H1 (cell line): ENCODE measurements around the gene HEATR9. TPM values are rescaled to one million over a fixed set of nuclear protein-coding genes. Genes with fewer than 3 reads are reported as not detected.

ENCODE experiments used
- BRCA1 ChIP-seq: IDR thresholded peaks from 2 replicates; pipeline ENCODE4 v1.6.1; 2012; ENCODE audit warnings: low read depth, low read length, improper control_type of control experiment
- CBX8 ChIP-seq: fragments of 300-800, 300-1000 bp; sonication (generic); IDR thresholded peaks from 2 replicates; pipeline ENCODE4 v1.7.1; 2016; ENCODE audit warnings: low read depth, low read length, borderline replicate concordance
- CEBPB ChIP-seq: IDR thresholded peaks from 2 replicates; pipeline ENCODE4 v1.6.1; 2012; ENCODE audit warnings: low read depth, low read length
- CTBP2 ChIP-seq: IDR thresholded peaks from 2 replicates; pipeline ENCODE4 v1.7.0; 2011; ENCODE audit warnings: borderline replicate concordance, mild to moderate bottlenecking, moderate library complexity, mixed read lengths, low read length; ENCODE audit not compliant: insufficient read depth, insufficient read length
- EZH2 ChIP-seq: fragments of 200-600 bp; sonication (generic); IDR thresholded peaks from 2 replicates; pipeline ENCODE4 v1.7.1; 2012; ENCODE audit warnings: low read depth, mild to moderate bottlenecking, moderate library complexity, low read length, inconsistent platforms; ENCODE audit not compliant: severe bottlenecking
- GABPA ChIP-seq: IDR thresholded peaks from 2 replicates; pipeline ENCODE4 v1.6.1; 2011; ENCODE audit warnings: mild to moderate bottlenecking, low read length, moderate library complexity, borderline replicate concordance; ENCODE audit not compliant: insufficient read depth
- GTF2F1 ChIP-seq: IDR thresholded peaks from 2 replicates; pipeline ENCODE4 v1.6.1; 2012; ENCODE audit warnings: low read depth, low read length, improper control_type of control experiment, borderline replicate concordance
- JUND ChIP-seq: IDR thresholded peaks from 2 replicates; pipeline ENCODE4 v1.6.1; 2011; ENCODE audit warnings: mild to moderate bottlenecking, improper control_type of control experiment, low read length
- MAFK ChIP-seq: IDR thresholded peaks from 2 replicates; pipeline ENCODE4 v1.6.1; 2012; ENCODE audit warnings: low read depth, mild to moderate bottlenecking, improper control_type of control experiment, low read length
- NANOG ChIP-seq: IDR thresholded peaks from 2 replicates; pipeline ENCODE4 v1.6.1; 2011; ENCODE audit warnings: low read length, low read depth, mild to moderate bottlenecking, inconsistent platforms; ENCODE audit not compliant: insufficient read depth, poor library complexity, severe bottlenecking
- NRF1 ChIP-seq: IDR thresholded peaks from 2 replicates; pipeline ENCODE4 v1.6.1; 2011; ENCODE audit warnings: mild to moderate bottlenecking, low read depth, low read length, improper control_type of control experiment
- PHF8 ChIP-seq: fragments of 200-600 bp; sonication (generic); conservative IDR thresholded peaks from 2 replicates; pipeline ENCODE4 v1.7.1; 2012; ENCODE audit warnings: low read depth, mild to moderate bottlenecking, inconsistent platforms, low read length, moderate library complexity
- POLR2A ChIP-seq, 2 experiments: IDR thresholded peaks; 1 replicate in 1 of 2; 2 replicates in 1 of 2; pipeline ENCODE4 v1.6.1; 2011; ENCODE audit warnings: low read depth in 2 of 2, low read length in 2 of 2, mild to moderate bottlenecking in 2 of 2; ENCODE audit errors: control extremely low read depth in 1 of 2
- POLR2AphosphoS5 ChIP-seq: IDR thresholded peaks from 2 replicates; pipeline ENCODE4 v1.6.1; 2011; ENCODE audit warnings: low read depth, low read length
- RAD21 ChIP-seq, 2 experiments: IDR thresholded peaks in 1 of 2; conservative IDR thresholded peaks in 1 of 2; 2 replicates each; pipeline ENCODE4 v1.6.1; 2011; ENCODE audit warnings: low read depth in 2 of 2, low read length in 2 of 2, improper control_type of control experiment in 1 of 2, inconsistent platforms in 1 of 2, mild to moderate bottlenecking in 1 of 2, moderate library complexity in 1 of 2
- RFX5 ChIP-seq: IDR thresholded peaks from 2 replicates; pipeline ENCODE4 v1.6.1; 2011; ENCODE audit warnings: low read depth, low read length, improper control_type of control experiment, borderline replicate concordance
- SAP30 ChIP-seq: fragments of 300-600 bp; sonication (generic); IDR thresholded peaks from 2 replicates; pipeline ENCODE4 v1.7.1; 2012; ENCODE audit warnings: low read length, moderate library complexity, mild to moderate bottlenecking, inconsistent platforms; ENCODE audit not compliant: insufficient read depth, insufficient replicate concordance
- SIRT6 ChIP-seq: IDR thresholded peaks from one replicate; pipeline ENCODE4 v1.7.1; 2012; ENCODE audit warnings: low read length, inconsistent platforms
- SRF ChIP-seq: IDR thresholded peaks from 2 replicates; pipeline ENCODE4 v1.6.1; 2011; ENCODE audit warnings: mild to moderate bottlenecking, low read depth, low read length, moderate library complexity
- TBP ChIP-seq: IDR thresholded peaks from 2 replicates; pipeline ENCODE4 v1.6.1; 2011; ENCODE audit warnings: low read depth, low read length, improper control_type of control experiment
- polyA plus RNA-seq, 7 experiments: library from polyadenylated mRNA; depleted of rRNA in 3 of 7; stranded (reverse) in 5 of 7; unstranded in 2 of 7; fragments of >200 nt in 5 of 7; fragments of 200-250 nt in 2 of 7; gene quantifications; 1 replicate in 5 of 7; 2 replicates in 1 of 7; 4 replicates in 1 of 7; pipeline versions ENCODE4 v1.2.1 to v1.2.3, GENCODE V29; 2011 to 2013; ENCODE audit warnings: missing spikeins in 2 of 7, mixed read lengths in 2 of 7
- total RNA-seq: library from RNA; stranded (reverse); fragmentation: NEBNext Ultra II Directional; extraction: Animal tissue kit (Norgen Biotek cat#: 25700); gene quantifications from 2 replicates; pipeline ENCODE4 v1.2.1, GENCODE V29; 2021
- TF ChIP-seq, protein P1 (sequence below), 3 experiments: IDR thresholded peaks; 1 replicate in 2 of 3; 2 replicates in 1 of 3; pipeline versions ENCODE4 v1.5.1 to v1.6.1; 2011; ENCODE audit warnings: low read length in 3 of 3, mild to moderate bottlenecking in 3 of 3, inconsistent platforms in 2 of 3, low read depth in 1 of 3, moderate library complexity in 1 of 3; ENCODE audit not compliant: insufficient read depth in 1 of 3; ENCODE audit errors: control extremely low read depth in 1 of 3

The HEATR9 gene
- total and polyA plus RNA-seq, 2 of the 8 experiments (the other 6 are each of a cell fraction or from before 2014, with no cell fraction given): not detected

DNA sequence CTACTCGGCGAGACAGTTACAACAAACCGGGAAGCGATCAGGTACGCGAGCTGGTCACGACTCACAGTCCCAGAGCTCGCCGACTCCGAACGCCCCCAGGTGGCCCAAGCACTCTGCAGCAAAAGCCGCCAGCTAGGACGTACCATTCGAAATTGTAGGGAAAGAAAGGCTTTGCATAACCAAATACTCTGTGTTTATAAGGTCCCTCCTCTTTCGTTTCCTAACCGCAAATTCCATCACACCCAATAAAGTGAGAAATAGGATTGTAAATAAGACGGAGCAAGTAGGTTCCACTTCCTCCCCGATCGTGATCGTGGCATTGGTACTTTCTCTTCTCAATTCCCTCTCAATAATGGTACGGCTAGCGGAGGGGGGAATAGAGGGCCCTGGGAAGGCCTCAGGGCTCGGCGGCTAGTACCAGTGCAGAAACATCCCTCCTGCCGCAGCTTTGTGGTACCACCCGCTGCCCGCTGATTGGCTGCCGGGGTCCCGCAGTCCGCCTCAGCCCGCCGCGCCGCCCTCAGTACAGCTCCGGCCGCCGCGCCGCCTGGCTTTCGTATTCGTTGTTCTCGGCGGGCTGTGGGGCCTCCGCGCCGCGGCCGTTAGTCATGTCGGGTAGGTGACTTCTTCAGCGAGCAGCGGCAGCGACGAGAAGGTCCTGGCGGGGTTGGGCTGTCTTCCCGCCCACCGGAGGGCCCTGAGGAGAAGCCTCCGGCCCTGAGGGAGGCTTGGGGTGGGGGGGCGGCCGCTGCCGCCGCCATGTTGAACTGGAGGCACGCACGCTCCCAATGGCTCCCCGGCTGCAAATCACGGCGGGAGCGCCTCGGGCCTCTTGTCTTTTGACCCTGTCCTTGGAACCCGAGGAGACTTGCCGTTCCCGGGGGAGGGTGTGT lies 59.5 kb downstream of the HEATR9 start, which contains the start of gene TAF15 (continued):
- TF ChIP-seq JUND (peak; percentile 99), TBP (peak; percentile 96), GABPA (no peak), POLR2AphosphoS5 (peak; percentile 94), SAP30 (no peak), MAFK (no peak), CTBP2 (no peak), SIRT6 (no peak), CEBPB (no peak), CBX8 (no peak), POLR2A (IDR thresholded peaks at IDR 0.05; ENCODE audit: control extremely low read depth in 1 of 2, low read depth in 2 of 2, low read length in 2 of 2) (peak; percentile 97 to 99), RAD21 (IDR thresholded peaks at IDR 0.05 in 1 of 2, conservative IDR thresholded peaks at IDR 0.05 in 1 of 2; ENCODE audit: low read depth in 2 of 2, low read length in 2 of 2) (peak; percentile 50 to 52; a peak in 3 of 4 replicates), SRF (no peak), NANOG (no peak), EZH2 (no peak), RFX5 (no peak), BRCA1 (peak; percentile 59), NRF1 (no peak), GTF2F1 (peak; percentile 94), PHF8 (peak; percentile 100)
- TF ChIP-seq, protein P1, sequence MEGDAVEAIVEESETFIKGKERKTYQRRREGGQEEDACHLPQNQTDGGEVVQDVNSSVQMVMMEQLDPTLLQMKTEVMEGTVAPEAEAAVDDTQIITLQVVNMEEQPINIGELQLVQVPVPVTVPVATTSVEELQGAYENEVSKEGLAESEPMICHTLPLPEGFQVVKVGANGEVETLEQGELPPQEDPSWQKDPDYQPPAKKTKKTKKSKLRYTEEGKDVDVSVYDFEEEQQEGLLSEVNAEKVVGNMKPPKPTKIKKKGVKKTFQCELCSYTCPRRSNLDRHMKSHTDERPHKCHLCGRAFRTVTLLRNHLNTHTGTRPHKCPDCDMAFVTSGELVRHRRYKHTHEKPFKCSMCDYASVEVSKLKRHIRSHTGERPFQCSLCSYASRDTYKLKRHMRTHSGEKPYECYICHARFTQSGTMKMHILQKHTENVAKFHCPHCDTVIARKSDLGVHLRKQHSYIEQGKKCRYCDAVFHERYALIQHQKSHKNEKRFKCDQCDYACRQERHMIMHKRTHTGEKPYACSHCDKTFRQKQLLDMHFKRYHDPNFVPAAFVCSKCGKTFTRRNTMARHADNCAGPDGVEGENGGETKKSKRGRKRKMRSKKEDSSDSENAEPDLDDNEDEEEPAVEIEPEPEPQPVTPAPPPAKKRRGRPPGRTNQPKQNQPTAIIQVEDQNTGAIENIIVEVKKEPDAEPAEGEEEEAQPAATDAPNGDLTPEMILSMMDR (IDR thresholded peaks at IDR 0.05; ENCODE audit: control extremely low read depth in 1 of 3, insufficient read depth in 1 of 3, low read depth in 1 of 3, low read length in 3 of 3): peak; percentile 67 to 76 (median 72)
